B cell (primary cell): Measurements from ENCODE around the gene DSG3.

Source experiments
- EZH2 ChIP-seq: IDR thresholded peaks from 2 replicates; pipeline ENCODE4 v1.6.1; 2012; ENCODE audit warnings: borderline replicate concordance, low read depth, mild to moderate bottlenecking, moderate library complexity, low read length; ENCODE audit not compliant: insufficient read depth, poor library complexity, severe bottlenecking
- TF ChIP-seq, protein P1 (sequence below): fragments of 200-600 bp; IDR thresholded peaks from one replicate; pipeline ENCODE4 v1.8.0; 2022; ENCODE audit warnings: antibody characterized with exemption, mild to moderate bottlenecking

- TF ChIP-seq, protein P1, sequence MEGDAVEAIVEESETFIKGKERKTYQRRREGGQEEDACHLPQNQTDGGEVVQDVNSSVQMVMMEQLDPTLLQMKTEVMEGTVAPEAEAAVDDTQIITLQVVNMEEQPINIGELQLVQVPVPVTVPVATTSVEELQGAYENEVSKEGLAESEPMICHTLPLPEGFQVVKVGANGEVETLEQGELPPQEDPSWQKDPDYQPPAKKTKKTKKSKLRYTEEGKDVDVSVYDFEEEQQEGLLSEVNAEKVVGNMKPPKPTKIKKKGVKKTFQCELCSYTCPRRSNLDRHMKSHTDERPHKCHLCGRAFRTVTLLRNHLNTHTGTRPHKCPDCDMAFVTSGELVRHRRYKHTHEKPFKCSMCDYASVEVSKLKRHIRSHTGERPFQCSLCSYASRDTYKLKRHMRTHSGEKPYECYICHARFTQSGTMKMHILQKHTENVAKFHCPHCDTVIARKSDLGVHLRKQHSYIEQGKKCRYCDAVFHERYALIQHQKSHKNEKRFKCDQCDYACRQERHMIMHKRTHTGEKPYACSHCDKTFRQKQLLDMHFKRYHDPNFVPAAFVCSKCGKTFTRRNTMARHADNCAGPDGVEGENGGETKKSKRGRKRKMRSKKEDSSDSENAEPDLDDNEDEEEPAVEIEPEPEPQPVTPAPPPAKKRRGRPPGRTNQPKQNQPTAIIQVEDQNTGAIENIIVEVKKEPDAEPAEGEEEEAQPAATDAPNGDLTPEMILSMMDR, result no peak
- TF ChIP-seq EZH2, result no peak
Observed at GRCh38 chr18:31487246-31488015, 39.9 kb downstream of the DSG3 start.
